A549 (cell line): ENCODE data around the gene RHOT2.

Experiments
- CEBPB ChIP-seq, 2 experiments: fragments of >200 bp in 1 of 2; sonication (Bioruptor Twin) in 1 of 2; formaldehyde crosslinking in 1 of 2; IDR thresholded peaks; 2 replicates each; pipeline ENCODE4 v1.6.1; 2012 to 2016
- TF ChIP-seq, protein P1 (sequence below): fragments of 450-650 bp; IDR thresholded peaks from 2 replicates; pipeline ENCODE4 v1.6.1; 2014; ENCODE audit warnings: antibody characterized with exemption

DNA sequence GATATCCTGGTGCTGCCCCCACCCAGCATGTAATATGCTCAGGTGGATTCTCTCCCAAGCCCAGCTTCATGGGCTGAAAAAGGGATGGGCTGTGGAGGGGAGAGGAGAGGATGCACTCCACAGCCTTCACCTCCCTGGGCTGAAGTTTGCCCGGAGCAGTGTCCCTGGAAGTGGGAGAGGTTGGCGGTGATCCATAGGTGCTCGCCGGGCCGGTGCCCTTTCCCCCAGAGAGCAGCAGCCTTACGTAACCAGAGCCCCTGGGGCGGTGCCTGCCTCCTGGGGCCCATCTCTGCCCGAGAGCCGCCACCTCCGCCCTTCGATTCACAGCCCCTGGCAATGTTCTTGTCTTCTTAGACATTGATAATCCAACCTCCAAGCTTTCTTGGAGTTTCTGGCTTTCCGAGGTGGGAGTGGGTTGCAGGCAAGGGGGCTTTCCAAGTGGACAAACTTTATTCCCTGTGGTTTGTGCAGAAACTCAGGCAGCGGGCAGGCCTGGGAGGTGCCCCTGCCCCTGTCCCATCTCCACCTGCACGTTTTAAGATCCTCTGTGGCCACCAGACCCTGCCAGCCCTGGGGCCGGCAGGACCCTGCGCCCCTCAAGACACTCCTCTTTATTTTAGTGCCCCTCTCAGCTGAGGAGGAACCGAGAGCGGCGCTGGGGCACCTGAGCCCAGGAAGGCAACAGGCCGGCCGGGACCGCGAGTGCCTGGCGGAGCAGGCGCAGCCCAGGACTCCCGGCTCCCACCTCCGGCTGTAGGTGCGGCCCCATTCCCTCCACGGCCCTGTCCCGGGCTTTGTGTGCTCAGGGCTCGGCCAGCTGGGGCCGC is 21.9 kb upstream of the RHOT2 start:
- TF ChIP-seq, protein P1, sequence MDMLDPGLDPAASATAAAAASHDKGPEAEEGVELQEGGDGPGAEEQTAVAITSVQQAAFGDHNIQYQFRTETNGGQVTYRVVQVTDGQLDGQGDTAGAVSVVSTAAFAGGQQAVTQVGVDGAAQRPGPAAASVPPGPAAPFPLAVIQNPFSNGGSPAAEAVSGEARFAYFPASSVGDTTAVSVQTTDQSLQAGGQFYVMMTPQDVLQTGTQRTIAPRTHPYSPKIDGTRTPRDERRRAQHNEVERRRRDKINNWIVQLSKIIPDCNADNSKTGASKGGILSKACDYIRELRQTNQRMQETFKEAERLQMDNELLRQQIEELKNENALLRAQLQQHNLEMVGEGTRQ: no peak
- peak in 1 of 2 experiments; percentile 62; a peak in 2 of 4 replicates for TF ChIP-seq CEBPB (IDR thresholded peaks at IDR 0.05)
